Mucosa of stomach (tissue), 1 donor: ENCODE results near the gene MSH5.
"Not testable (repeated sequence)": the region's sequence is repeated elsewhere in the genome, so short reads cannot be mapped to it uniquely, and the experiment has no call there.

Experiments
- H3K27me3 ChIP-seq: one replicate; pipeline ENCODE4 v1.7.0; 2013; ENCODE audit warnings: mild to moderate bottlenecking, low read length; ENCODE audit not compliant: control insufficient read depth, insufficient read depth
- H3K36me3 ChIP-seq: one replicate; pipeline ENCODE4 v1.7.0; 2013; ENCODE audit warnings: low read length; ENCODE audit not compliant: control insufficient read depth, insufficient read depth
- H3K4me1 ChIP-seq: one replicate; pipeline ENCODE4 v1.7.0; 2013; ENCODE audit warnings: mild to moderate bottlenecking, low read length; ENCODE audit not compliant: control insufficient read depth, insufficient read depth
- H3K4me3 ChIP-seq: one replicate; pipeline ENCODE4 v1.7.0; 2013; ENCODE audit warnings: low read length
- H3K9ac ChIP-seq: one replicate; pipeline ENCODE4 v1.7.0; 2013; ENCODE audit warnings: mild to moderate bottlenecking, low read length, moderate library complexity
- H3K9me3 ChIP-seq: one replicate; pipeline ENCODE4 v1.7.0; 2013; ENCODE audit warnings: mild to moderate bottlenecking, low read length, moderate library complexity; ENCODE audit not compliant: control insufficient read depth
- donor health status: Pancreatic carcinoma.

MSH5 gene

GRCh38 chr6:31793927-31794245, 54.1 kb downstream of the MSH5 start:
- not testable (repeated sequence) for H3K36me3 ChIP-seq, H3K27me3 ChIP-seq, H3K9me3 ChIP-seq, H3K4me1 ChIP-seq, H3K4me3 ChIP-seq
- peak overlapping the region; percentile 98 for H3K9ac ChIP-seq

- H3K4me3 ChIP-seq = peak overlapping the region; percentile 77
- peak overlapping the region; percentile 98 for H3K9ac ChIP-seq
- H3K9me3 ChIP-seq = no peaks in the 10 kb centered on the region
- no peaks in the 10 kb centered on the region for H3K27me3 ChIP-seq
- H3K4me1 ChIP-seq = peaks cover 9% of the 10 kb centered on the region
- H3K36me3 ChIP-seq = no peaks in the 10 kb centered on the region
Observed at GRCh38 chr6:31794294-31794865, 54.6 kb downstream of the MSH5 start.

GRCh38 chr6:31794866-31795615, 55.2 kb downstream of the MSH5 start:
- Histone ChIP-seq H3K4me3 (peak overlapping the region; percentile 77), H3K27me3 (no peaks in the 10 kb centered on the region), H3K36me3 (no peaks in the 10 kb centered on the region), H3K9ac (peak overlapping the region; percentile 98), H3K4me1 (peaks cover 9% of the 10 kb centered on the region), H3K9me3 (no peaks in the 10 kb centered on the region)

GRCh38 chr6:31795616-31796298, 56.0 kb downstream of the MSH5 start, which contains the start of gene VARS1:
Gene VARS1 (minus strand): TSS chr6:31795752. CDS start chr6:31795217, 535 bp downstream.
- Histone ChIP-seq H3K27me3 (no peaks in the 10 kb centered on the region), H3K9me3 (no peaks in the 10 kb centered on the region), H3K36me3 (no peaks in the 10 kb centered on the region), H3K4me1 (peaks cover 9% of the 10 kb centered on the region), H3K4me3 (peak within 1 kb of the TSS; percentile 77), H3K9ac (peak within 1 kb of the TSS; percentile 98)

- peaks cover 9% of the 10 kb centered on the region for H3K4me1 ChIP-seq
- H3K36me3 ChIP-seq = no peaks in the 10 kb centered on the region
Observed at GRCh38 chr6:31796993-31797385, 57.2 kb downstream of the MSH5 start.

GRCh38 chr6:31797588-31797987, 57.8 kb downstream of the MSH5 start:
- Histone ChIP-seq H3K4me3 (no peak overlapping the region), H3K9me3 (no peaks in the 10 kb centered on the region), H3K9ac (no peak overlapping the region), H3K27me3 (no peaks in the 10 kb centered on the region), H3K4me1 (peaks cover 9% of the 10 kb centered on the region), H3K36me3 (no peaks in the 10 kb centered on the region)

More at GRCh38 chr6:31796993-31797385, 57.2 kb downstream of the MSH5 start:
- H3K9me3 ChIP-seq = no peaks in the 10 kb centered on the region
- H3K27me3 ChIP-seq = no peaks in the 10 kb centered on the region
- H3K9ac ChIP-seq = no peak overlapping the region
- H3K4me3 ChIP-seq = no peak overlapping the region

GRCh38 chr6:31799781-31800180, 60.0 kb downstream of the MSH5 start:
- Histone ChIP-seq H3K4me1 (peaks cover 1% of the 10 kb centered on the region), H3K9ac (no peak overlapping the region), H3K36me3 (no peaks in the 10 kb centered on the region), H3K27me3 (no peaks in the 10 kb centered on the region), H3K4me3 (no peak overlapping the region), H3K9me3 (no peaks in the 10 kb centered on the region)

GRCh38 chr6:31801031-31801927, 61.5 kb downstream of the MSH5 start:
- H3K36me3 ChIP-seq, H3K4me1 ChIP-seq, H3K9me3 ChIP-seq, H3K9ac ChIP-seq, H3K27me3 ChIP-seq, H3K4me3 ChIP-seq: not testable (repeated sequence)

- H3K27me3 ChIP-seq = no peaks in the 10 kb centered on the region
- H3K9me3 ChIP-seq = no peaks in the 10 kb centered on the region
- H3K4me3 ChIP-seq = peak overlapping the region; percentile 37
- no peaks in the 10 kb centered on the region for H3K36me3 ChIP-seq
- peaks cover 14% of the 10 kb centered on the region for H3K4me1 ChIP-seq
- peak overlapping the region; percentile 78 for H3K9ac ChIP-seq
Observed at GRCh38 chr6:31805939-31806469, 66.2 kb downstream of the MSH5 start.

GRCh38 chr6:31806470-31807272, 66.9 kb downstream of the MSH5 start, which contains the start of gene LSM2:
Gene LSM2 (minus strand): TSS chr6:31806966. CDS start chr6:31806757, 209 bp downstream.
- no peaks in the 10 kb centered on the region for H3K36me3 ChIP-seq
- peak within 1 kb of the TSS; percentile 37 for H3K4me3 ChIP-seq
- no peaks in the 10 kb centered on the region for H3K27me3 ChIP-seq
- H3K4me1 ChIP-seq = peaks cover 14% of the 10 kb centered on the region
- no peaks in the 10 kb centered on the region for H3K9me3 ChIP-seq
- H3K9ac ChIP-seq = peak within 1 kb of the TSS; percentile 78

GRCh38 chr6:31808599-31808998, 68.8 kb downstream of the MSH5 start:
- H3K4me3 ChIP-seq, H3K27me3 ChIP-seq, H3K9ac ChIP-seq, H3K9me3 ChIP-seq, H3K36me3 ChIP-seq: not testable (repeated sequence)
- peaks cover 19% of the 10 kb centered on the region for H3K4me1 ChIP-seq
